Forelimb muscle (tissue), 1 donor: Measurements from ENCODE around the gene PSD2. TPM values are rescaled to one million over a fixed set of nuclear protein-coding genes. Genes with fewer than 3 reads are reported as not detected.
A peak's percentile ranks its signal among the peaks of the same experiment; 100 is the strongest.

Experiments
- DNase-seq: peaks from one replicate; pipeline ENCODE4 v3.0.0-alpha.2; 2013; ENCODE audit warnings: low read depth
- polyA plus RNA-seq: library from polyadenylated mRNA; unstranded; fragments of 120-200 nt; gene quantifications from one replicate; pipeline ENCODE4 v1.2.1, GENCODE V29; 2013; ENCODE audit not compliant: insufficient read length

PSD2 gene
- polyA plus RNA-seq, 1 donor = 0.19 TPM

DNA sequence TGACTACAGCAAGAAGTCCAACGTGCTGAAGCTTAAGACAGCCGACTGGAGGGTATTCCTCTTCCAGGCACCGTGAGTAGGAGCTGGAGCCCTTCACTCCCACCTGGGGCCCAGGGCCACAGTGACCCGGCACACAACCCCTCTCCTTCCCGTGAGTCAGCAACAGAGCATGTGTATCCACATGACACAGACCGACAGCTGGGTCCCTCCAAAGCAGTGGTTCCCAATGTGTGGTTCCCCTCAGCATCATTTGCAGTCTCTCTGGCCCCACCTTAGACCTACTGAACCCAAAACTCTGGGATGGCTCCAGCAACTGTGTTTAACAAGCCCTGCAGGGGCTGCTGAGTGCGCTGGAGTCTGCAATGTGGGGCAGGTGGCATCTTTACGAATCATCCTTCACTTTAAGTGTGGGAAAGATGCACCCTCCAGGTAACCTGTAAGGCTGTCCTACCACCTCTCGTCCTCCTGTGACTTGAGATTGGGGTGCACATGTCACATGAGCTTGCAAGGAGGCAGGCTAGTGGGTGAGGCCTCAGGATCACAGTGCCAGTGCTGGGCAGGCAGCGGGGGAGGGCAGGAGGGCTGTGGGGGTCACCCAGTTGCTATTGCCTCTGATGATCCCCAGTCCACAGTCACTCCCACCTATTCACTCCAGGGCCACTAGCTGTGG is 42.2 kb downstream of the PSD2 start:
- no peak for DNase-seq

DNA sequence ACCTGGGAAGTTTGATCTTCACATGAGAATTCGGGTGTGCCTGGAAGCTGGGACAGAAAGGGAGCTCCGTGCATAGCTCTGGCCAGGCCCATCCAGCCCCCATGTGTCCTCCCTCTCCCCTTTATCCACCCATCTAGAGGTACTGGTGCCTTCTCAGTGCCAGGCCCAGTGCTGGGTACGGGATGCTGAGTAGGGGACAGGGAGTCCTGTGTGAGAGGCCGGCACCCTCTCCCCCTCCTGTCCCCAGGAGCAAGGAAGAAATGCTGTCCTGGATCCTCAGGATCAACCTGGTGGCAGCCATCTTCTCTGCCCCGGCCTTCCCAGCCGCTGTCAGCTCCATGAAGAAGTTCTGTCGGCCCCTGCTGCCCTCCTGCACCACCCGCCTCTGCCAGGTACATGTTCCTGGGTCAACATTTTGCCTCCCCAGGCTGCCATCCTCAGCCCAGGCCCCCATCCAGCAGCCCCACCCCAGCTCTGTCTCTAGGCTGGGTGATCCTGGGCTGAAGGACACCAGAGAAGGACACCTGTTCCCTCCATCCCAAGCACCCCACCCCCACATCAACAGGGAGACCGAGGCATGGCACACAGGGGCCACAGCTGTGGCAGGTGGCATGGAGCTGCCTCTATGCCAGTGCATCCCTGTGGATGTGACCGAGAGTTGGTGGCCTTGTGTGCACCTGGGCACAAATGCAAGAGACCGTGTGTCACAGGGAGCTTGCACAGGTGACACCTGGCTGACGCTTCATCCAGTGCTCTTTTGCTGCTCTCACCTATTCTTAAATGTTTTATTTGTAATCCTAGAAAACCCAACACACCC is 43.0 kb downstream of the PSD2 start:
- DNase-seq = no peak

DNA sequence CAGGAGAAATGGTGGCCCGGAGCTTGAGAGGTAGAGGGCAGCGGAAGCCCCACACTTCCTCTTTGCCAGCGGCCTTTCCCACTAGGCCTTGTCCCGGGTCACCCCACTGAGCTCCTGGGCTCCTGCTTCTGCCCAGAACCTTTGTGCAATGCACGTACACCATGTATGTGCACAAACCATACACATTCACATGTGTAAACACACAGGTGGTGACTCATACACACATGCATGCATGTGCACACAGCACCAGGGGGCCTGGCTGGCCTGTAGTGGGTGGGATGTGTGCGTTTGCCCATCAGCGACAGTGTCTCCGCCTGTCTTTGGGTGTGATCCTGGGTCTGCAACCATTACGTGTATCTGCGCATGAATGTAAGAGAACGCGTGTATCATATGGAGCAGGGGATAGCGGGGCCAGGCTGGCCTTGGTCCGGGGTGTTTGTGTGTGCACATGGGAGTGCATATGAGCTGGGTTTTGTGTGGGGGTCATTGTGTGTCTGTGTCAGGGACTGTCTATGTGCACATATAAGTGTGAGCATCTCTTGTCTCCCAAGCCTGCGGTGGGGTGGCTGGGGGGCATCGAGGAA is 43.7 kb downstream of the PSD2 start:
- no peak for DNase-seq

- no peak for DNase-seq
These were observed 44.3 kb downstream of the PSD2 start for GRCh38 chr5:139839918-139840317.

- DNase-seq = no peak
These were observed 45.9 kb downstream of the PSD2 start for GRCh38 chr5:139841549-139841948.

DNA sequence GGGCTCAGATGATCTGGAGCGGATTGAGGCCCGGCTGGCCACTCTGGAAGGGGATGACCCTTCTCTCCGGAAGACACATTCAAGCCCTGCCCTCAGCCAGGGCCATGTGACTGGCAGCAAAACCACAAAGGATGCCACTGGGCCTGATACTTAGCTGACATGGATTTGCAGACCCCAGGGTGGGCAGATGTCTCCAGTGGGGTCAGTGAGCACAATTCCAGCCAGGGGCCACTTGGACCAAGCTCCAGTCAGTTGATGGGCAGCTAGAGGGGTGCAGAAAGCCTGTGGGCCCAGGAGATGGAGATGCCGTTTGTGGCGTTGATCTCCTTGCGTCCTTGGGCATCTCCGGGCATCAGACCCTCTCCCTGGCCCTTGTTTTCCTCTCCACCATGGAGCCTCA is 46.7 kb downstream of the PSD2 start:
- no peak for DNase-seq

- DNase-seq = no peak
These were observed 48.4 kb downstream of the PSD2 start for GRCh38 chr5:139843991-139844390.

- no peak for DNase-seq
These were observed 49.0 kb downstream of the PSD2 start for GRCh38 chr5:139844472-139845145.

DNA sequence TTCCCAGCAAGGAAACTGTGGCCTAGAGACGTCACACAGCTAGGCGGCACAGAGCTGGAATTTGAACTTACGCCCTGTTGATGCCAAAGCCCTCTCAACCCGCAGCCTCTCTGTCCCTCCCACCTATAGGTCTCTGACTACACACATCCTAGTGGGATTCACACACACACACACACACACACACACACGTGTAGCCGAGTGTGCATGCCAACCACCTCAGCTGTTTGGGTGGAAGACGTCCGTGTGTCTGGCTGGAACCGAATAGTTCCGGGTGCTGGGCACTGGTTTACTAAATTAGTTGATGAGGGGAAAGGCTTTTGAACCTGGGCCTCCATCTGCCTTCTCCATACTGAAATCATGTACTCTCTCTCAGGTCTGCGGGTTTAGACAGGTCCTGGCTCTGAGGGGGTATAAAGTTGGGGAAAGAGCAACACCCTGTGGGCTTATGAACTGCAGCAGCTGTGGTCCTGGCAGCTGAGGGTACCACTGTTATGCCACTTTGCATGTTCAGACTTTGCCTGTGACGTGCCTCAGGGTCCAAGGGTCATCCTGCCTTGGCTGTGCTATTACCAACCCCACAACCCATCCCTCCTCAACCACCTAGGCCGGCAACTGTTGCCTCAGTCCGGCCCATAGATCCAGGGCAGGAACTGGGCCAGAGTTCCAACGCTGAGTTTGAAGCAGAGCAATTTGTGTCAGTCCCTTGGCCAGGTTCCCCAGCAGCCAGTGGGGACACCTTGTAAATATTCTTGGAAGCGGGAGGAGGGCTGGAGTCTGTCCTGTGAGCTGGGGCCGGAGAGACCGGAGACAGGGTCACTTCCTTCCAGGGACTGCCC is 50.5 kb downstream of the PSD2 start:
- DNase-seq = no peak

DNA sequence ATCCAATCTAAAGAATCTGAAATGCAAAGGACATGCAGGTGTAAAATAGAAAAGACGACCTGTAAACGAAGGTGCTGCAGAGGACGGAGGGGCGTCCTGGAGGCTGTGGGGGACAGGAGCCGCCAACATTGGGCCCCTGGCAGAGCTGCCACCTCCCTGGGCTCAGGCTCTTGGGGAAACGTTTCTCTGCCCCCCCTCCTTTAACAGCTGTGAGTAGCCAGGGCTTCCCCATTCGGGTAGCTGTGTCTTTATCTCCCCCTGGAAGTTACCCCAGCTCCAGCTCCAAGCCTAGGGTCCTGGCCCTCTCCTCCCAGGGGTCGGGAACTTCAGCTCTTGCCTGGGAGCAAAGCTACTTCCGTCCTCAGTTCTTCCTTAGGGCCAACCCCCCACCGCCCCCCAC is 51.5 kb downstream of the PSD2 start:
- no peak for DNase-seq

DNA sequence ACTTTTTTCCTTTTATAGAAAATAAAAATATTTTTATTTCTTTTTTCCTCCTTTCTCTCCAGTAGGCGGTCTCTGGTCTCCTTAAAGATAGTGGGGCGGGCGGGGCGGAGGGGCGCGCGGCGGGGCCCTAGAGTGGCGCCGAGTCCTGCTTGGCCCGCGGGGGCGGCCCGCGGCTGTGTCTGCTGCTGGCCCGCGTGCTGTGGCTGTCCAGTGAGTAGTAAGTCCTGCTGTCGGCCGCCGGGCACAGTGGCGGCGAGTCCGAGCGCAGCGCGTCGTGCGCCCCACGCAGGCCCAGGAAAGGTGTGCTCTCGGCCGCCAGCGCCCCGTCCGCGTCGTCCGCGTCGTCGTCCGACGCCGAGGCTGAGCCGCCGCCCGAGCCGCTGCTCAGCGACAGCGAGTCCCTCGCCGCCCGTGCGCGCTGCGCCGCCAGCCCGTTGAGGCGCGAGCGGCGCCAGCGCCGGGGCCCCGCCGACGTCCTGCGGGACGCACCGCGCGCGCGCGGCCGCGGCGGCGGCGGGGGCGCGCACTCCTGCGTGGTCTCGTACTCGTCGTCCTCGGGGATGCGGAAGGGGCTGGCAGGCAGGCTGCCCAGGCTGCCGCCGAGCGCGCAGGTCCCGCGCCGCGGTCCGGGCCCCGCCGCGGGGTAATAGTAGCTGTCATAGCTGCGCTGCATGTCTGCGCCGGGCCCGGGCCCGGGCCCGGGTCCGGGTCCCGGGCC is 52.3 kb downstream of the PSD2 start:
- DNase-seq = peak; percentile 22

DNA sequence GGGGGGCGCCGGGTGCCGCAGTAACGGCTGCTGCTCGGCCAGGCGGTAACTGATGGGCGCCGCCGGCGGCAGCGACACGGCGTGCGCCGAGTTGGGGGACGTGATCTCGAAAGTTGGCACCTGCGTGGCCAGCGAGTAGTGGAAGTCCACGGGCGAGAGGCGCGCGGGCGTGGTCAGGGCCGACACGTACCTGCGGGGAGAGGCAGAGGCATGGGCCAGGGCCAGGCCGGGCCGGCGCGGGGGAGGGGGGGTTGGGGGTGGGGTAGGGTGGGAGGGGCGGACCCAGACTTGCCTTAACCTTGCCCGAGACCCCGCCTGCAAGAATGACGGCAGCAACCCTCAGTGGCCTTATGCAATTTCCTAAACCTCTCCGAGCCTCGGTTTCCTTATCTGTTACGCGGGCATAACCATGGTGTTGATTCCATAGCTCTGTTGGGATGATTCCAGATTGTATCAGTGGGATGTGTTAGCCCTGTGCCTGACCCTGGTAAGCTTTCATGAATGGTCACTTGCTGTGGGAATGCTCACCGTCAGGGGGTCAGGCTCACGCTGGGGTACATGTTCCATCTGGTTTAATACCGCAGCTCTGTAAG is 53.0 kb downstream of the PSD2 start:
- no peak for DNase-seq

DNA sequence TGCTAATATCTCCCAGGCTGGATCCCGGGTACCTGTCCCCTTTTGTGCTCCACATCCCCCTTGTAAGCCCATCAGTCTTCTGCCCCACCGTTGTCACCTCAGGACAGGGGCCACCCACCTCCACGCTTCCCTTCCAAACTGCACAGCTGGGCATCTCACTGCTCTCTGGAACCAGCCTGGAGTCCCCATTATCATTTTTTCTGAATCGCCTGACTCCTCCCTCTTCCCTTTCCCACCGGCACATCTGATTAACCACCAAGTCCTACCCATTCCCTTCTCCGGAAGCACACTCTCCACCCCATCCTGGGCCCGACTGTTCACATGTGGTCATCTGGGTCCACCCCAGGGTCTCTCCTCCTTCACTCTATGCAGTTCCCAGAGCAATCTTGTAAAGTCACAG is 53.9 kb downstream of the PSD2 start:
- no peak for DNase-seq

DNA sequence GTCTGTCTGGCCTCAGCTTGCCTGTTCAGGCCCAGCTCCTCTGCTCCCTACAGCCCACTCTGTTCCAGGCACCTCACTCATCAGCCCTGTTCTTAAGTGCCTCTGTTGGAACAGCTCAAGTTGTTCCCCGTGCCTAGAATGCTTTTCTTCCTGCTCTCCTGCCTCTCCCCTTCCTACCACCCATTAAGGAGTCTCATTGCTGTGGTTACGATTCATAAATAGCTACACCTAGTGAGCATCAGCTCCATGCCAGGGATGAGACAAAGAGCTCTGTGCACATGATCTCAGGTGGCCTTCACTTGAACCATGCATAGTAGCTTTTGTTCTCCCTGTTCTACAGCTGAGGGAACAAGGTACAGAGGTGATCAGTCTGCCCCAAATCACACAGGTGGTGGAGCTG is 54.3 kb downstream of the PSD2 start:
- no peak for DNase-seq

GRCh38 chr5:139850423-139851016 is 54.9 kb downstream of the PSD2 start:
- DNase-seq = no peak

GRCh38 chr5:139851558-139851957 is 56.0 kb downstream of the PSD2 start:
- DNase-seq = no peak

GRCh38 chr5:139852696-139853095 is 57.1 kb downstream of the PSD2 start:
- no peak for DNase-seq

DNA sequence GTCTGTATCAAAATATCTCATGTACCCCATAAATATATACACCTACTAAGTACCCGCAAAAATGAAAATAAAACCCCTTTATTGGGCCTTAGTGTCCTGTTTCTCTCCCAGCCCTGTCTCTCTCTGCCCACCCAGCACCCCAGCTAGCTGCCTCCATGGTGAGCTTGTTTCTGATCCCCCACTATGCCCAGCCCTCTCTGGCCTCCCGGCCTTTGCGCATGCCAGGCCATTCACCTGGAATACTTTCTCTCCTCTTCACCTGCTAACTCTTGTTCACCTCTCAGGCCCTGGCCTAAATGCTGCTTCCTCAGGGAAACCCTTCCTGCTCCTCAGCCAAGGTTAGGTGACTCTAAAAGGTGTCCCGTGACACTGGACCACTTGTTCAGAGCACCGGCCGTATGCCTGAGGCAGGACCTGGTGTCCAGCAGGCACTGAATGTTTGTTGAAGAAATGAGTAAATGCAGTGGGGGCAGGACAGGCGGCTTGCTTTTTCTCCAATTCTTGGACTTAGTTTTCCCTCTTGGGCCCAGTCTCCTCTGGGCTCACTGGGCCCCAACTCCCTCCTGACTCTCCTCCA is 58.5 kb downstream of the PSD2 start:
- DNase-seq = no peak

GRCh38 chr5:139854953-139855352 is 59.3 kb downstream of the PSD2 start:
- no peak for DNase-seq

DNA sequence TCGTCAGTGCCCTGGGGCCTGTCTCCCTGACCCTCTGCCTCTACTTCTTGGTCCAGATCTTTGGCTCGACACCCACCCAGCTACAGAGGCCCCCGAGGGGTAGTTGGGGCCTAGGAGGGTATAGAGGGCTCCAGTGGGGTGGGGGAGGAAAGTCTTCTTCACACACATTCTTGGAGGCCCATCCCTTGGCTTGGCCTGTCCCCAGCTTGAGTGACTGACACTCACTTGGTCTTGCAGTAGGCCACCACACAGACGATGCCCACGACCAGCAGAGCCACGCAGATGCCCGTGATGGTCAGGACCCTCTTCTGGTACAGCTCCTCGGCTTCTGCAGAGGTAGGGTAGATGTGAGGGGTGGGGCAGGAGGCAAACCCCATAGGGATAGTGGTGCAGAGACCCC is 59.8 kb downstream of the PSD2 start:
- DNase-seq = no peak
